ENCODE data around the gene IL6ST.
"Not testable (repeated sequence)": the region's sequence is repeated elsewhere in the genome, so short reads cannot be mapped to it uniquely, and the experiment has no call there.

Gene IL6ST

DNA sequence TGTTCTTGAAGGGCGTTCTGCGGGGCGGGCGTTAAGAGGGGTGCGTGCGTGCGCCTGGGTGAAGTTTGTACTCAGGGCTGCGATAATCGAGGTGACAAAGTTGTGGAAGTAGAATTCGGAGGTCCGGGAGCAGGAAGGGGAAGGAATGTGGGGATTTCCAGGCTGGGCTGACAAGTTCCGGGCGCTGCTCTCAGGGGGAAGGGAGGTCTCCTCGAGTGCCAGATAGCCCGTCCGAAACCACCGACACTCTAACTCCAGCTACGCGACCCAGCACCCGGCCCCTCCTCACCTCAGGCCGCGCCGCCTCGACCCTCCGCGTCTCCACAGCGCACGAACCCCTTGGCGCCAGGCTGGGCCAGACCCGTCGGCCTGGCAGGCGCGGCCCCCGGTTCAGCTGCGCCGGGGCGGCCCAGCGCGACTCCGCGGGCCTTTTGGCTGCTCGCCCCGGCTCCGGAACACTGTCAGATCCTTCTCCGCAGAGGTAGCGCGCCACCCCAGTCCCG is at the start of gene IL6ST:
IL6ST (minus strand) TSS at position 469 of the 503 bp plus-strand sequence. CDS start 18,685 bp downstream, outside the sequence.
- no peak for DNase-seq (ENCODE audit: low read depth)

DNA sequence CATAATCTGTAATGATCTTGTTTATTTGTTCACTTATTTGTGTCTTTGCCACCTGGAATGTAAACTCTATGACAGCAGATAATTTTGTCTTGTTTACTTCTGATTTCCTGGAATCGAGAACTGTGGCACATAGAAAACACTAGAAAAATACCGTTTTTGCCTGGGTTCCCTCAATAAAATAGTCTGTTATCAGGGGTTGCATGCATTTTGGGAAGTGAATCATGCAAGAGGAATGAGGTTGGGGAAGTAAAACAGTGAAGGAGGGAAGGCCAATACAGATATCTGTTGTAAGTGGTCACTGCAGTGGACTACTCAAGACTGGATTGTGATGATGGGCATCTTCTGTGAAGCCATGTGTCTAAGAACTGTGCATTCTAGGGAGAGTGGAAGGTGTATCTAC is 45.2 kb upstream of the IL6ST start:
- DNase-seq (ENCODE audit: low read depth) = no peak

DNA sequence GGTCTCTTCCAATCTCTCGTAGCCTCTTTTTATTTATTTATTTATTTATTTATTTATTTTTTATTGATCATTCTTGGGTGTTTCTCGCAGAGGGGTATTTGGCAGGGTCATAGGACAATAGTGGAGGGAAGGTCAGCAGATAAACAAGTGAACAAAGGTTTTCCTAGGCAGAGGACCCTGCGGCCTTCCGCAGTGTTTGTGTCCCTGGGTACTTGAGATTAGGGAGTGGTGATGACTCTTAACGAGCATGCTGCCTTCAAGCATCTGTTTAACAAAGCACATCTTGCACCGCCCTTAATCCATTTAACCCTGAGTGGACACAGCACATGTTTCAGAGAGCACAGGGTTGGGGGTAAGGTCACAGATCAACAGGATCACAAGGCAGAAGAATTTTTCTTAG is 43.4 kb upstream of the IL6ST start:
- DNase-seq (ENCODE audit: low read depth) = not testable (repeated sequence)

DNA sequence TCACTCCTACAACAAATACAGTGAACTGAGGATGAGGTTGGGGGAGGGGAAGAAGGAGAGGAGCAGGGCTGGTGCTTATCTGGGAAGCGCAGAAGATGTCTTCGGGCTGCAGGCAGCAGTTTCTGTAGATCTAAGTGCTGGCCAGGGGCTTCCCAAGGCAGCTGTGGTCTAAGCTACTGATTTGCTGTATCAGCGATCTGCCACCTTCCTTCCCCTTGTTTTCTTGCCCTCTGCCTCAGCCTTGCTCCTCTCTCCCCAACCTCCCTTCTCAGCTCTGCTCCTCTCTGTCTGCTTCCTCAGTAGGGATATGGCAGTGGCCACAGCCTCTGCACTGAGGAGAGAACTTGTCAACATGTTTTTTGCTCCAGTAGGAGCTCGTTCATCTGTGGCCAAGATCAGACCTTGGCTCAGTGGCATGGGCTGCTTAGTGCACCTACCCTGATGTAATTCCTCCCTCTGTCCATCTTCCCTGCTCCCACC is 42.8 kb upstream of the IL6ST start:
- no peak for DNase-seq (ENCODE audit: low read depth)

DNA sequence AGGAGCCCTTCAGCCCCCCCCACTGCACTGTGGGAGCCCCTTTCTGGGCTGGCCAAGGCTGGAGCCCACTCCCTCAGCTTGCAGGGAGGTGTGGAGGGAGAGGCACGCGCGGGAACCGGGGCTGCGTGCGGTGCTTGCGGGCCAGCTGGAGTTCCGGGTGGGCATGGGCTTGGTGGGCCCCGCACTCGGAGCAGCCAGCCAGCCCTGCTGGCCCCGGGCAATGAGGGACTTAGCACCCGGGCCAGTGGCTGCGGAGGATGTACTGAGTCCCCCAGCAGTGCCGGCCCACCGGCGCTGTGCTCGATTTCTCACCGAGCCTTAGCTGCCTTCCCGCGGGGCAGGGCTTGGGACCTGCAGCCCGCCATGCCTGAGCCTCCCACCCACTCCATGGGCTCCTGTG is 40.6 kb upstream of the IL6ST start:
- DNase-seq (ENCODE audit: low read depth) = not testable (repeated sequence)

DNA sequence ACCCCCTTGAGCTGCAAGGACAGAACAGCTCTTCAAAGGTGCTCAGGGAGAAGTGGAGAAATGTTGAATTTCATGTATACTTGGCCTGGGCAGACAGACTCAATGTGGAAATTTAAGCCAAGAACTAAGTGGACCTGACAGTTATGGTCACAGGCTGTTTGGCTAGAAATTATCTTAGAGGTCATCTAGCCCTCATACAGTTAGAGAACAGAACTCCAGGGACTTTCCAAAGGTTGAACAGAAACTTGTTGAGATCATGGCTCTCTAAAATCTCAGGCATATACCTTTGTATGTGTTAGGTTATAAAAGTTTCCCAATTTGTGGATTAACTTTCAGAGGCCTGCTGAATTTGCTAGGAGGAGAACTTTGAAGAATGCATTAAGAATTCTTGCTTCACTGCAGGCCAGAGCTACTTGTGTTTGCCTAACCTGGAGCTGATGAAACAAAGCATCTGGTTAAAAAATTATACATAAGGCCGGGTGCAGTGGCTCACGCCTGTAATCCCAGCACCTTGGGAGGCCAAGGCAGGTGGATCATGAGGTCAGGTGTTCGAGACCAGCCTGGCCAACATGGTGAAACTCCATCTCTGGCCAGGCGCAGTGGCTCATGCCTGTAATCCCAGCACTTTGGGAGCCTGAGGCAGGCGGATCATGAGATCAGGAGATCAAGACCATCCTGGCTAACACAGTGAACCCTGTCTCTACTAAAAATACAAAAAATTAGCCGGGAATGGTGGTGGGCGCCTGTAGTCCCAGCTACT is 35.3 kb upstream of the IL6ST start:
- DNase-seq (ENCODE audit: low read depth) = not testable (repeated sequence)

DNA sequence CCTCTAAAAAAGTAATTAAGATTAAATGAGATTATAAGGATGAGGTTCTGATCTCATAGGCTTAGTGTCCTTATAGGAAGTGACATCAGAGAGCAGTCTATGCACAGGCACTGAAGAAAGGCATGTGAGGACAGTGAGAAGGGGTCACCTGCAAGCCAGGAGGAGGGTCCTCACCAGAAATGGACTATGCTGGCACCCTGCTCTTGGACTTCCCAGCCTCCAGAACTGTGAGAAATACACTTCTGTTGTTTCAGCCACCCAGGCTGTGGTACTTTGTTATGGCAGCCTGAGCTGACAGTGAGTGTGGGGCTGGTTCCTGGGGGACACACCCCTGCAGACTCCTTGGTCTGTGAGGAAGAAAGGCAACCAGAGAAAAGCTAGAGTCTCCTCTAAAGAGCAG is 34.7 kb upstream of the IL6ST start:
- DNase-seq (ENCODE audit: low read depth) = no peak

DNA sequence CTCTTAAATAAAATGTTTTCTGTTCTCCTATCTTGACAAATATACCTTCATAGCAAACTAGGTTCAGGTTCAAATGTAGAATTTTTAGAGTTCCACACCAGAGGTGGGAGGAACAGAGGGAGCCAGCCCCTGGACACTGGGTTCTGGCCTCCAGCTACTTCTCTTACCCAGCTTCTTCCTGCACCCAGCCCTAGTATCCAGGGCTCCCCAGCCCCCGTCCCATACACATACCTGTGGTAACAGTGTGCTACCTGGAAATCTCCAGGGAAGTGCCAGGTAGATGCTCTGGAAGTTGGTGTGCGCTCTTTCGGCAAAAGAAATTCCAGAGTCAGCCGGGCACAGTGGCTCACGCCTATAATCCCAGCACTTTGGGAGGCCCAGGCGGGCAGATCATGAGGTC is 33.9 kb upstream of the IL6ST start:
- DNase-seq (ENCODE audit: low read depth) = no peak

DNA sequence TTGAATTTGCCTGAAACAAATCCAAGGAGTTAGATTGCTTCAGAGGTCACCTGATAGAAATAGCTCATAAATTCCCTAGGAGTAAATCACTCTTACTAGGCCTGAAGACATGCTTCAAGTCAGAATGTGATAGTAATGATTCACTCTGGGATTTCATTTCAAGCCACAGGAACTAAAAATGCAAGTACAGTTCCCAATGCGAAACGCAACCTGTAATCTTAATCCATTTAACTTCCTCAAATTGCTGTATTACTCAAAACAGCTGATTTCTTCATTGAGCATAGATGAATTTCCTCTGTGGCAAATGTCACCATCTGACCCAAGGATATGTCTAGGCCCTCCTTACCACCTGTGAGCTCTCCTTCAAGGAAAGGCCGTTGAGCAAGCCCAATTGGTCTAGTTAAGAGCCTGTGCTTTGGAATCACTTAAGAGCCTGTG is 32.1 kb upstream of the IL6ST start:
- DNase-seq (ENCODE audit: low read depth) = peak; percentile 89

DNA sequence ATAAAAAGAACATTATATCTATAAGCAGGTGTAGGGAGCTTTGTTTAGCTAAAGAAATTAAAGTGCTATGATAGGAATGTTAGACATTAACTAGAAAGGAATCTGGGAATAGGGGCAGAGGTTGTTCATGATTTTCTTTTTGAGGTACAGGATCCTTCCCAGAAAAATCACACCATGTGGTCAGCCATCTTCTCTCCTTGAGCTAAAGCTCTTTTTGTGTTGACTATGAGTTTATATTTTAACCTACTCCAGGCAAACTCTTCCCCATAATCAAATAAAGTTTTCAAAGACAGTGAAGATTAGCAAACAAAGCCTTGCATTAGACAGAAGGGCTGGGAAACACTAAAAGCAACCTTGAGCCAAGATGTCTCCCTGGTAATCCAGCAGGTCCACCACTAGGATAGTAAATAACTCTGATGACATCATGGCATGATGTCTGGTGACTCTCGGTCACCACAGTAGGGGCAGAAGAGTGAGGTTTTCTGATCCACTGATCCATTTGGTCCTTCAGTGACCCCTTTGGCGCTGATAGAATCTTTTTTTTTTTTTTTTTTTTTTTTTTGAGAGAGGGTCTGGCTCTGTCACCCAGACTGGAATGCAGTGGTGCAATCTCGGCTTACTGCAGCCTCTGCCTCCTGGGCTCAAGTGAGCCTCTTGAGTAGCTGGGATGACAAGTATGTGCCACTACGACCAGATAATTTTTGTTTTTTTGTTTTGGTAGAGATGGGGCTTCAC is 30.6 kb upstream of the IL6ST start:
- DNase-seq (ENCODE audit: low read depth) = no peak

DNA sequence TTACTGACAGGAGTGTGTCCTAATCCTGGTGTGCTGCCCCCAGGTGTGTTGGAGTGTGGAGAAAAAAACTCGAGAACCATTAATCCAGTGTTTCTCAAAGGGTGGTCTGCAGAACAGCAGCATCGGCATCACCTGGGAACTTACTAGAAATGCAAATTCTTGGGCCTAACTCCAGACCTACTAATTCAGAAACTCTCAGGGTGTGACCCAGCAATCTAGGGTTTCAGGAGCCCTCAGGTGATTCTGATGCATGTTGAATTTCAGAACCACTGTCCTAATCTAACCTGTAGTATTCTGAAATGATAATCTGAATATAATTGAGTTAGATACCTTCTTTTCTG is 30.0 kb upstream of the IL6ST start:
- DNase-seq (ENCODE audit: low read depth) = no peak

DNA sequence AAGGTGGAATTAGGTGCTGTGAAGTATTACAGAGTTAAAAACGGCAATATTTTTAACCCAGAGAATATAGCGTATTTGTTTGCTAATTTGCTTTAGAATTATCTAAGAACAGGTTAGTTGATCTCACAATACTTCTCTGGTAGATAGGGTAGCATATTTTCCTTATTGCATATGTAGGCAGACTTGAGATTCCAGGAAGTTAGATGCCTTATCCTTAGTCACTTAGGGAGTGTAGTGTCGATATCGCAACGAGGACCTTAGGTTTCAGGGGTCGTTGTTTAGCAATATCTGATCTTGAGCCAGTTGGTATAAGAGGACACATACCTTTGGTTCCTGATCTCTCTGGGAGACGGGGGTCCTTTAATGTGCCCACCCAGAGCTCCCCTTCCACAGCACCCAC is 28.5 kb upstream of the IL6ST start:
- DNase-seq (ENCODE audit: low read depth) = no peak

DNA sequence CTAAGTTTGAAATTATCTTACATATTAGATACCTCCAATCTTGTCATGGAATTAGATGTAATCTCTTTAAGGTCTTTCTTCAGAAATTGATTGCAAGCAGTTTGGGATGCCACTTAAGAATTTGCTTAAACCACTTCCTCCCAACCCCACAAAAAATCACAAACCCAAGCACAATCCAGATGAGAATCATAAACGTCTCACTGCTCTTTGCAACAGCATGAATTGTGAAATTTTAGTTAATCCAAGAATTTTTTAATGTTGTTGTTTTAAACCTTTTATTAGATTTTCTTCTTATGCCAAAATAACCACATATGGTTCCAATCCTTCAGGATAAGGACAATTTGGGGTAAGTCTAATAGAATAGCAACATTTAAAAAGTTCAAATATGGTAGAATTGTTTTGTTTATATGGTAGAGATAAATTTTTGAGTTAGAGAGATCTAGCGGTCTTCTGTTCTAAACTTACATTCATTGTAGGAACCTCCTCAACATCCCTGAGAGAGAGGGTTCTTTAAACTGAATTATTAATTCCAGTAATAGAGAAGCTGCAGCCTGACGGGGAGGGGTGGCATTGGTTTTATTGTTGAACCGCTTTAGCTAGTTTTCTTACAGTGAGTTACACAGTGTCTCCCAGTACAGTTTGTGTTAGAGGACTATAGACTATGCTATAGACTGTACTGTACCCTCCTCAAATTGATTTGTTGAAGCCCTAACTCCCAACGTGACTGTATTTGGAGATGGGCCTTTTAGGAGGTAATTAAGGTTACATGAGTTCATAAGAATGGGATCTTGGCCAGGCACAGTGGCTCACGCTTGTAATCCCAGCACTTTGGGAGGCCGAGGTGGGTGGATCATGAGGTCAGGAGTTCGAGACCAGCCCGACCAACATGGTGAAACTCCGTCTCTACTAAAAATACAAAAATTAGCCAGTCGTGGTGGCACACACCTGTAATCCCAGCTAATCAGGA is 24.8 kb upstream of the IL6ST start:
- DNase-seq (ENCODE audit: low read depth) = no peak

DNA sequence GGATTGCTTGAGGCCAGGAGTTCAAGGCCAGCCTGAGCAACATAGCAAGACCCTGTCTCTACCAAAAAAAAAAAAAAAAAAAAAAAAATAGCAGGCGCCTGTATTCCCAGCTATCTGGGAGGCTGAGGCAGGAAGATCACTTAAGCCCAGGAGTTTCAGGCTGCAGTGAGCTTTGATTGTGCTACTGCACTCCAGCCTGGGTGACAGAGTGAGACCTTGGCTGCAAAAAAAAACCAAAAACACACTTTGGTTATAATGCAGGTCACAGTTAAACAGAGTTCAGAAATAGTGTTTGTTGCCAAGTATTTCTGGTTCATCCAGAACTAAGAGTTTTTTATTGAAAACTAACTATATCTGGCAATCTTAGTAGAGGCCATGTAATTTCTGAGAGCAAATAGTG is 24.1 kb upstream of the IL6ST start:
- DNase-seq (ENCODE audit: low read depth) = no peak

DNA sequence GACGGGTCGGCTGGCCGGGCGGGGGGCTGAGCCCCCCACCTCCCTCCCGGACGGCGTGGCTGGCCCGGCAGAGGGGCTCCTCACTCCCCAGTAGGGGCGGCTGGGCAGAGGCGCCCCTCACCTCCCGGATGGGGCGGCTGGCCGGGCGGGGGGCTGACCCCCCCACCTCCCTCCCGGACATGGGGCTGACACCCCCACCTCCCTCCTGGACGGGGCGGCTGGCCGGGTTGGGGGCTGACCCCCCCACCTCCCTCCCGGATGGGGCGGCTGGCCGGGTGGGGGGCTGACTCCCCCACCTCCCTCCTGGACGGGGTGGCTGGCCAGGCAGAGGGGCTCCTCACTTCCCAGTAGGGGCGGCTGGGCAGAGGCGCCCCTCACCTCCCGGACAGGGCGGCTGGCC is 19.9 kb upstream of the IL6ST start:
- not testable (repeated sequence) for DNase-seq (ENCODE audit: low read depth)

DNA sequence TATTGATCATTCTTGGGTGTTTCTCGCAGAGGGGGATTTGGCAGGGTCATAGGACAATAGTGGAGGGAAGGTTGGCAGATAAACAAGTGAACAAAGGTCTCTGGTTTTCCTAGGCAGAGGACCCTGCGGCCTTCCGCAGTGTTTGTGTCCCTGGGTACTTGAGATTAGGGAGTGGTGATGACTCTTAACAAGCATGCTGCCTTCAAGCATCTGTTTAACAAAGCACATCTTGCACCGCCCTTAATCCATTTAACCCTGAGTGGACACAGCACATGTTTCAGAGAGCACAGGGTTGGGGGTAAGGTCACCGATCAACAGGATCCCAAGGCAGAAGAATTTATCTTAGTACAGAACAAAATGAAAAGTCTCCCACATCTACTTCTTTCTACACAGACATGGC is 19.2 kb upstream of the IL6ST start:
- not testable (repeated sequence) for DNase-seq (ENCODE audit: low read depth)

DNA sequence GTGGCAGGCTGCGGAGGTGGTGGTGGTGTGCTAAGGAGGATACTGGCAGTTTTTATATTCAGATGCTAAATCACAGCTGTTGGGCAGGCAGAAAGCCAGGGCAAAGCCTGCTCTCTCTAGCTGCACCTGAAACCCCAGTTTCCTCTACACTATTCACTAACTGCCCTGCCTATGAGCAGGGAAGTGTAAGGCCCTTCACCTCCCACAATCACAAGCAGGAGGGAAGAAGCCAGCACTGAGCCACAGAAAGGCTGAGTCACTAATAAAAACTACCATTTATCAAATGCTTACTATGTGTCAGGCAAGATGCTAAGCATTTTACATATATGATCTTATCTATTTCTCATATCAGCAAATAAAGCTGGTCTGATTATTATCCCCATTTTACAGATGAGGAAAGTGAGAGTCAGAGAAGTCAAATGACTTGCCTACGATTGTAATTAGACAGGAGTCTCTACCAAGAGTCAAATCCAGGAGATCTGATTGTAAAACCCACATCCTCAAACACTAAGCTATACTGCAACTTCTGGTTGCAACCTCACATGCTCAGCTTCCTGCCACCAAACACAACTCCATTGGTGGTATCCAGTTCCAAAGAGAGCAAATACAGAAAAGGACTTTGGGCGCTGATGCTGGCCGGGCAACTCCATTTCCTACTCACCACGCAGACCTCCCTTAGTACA is 17.7 kb upstream of the IL6ST start:
- no peak for DNase-seq (ENCODE audit: low read depth)

DNA sequence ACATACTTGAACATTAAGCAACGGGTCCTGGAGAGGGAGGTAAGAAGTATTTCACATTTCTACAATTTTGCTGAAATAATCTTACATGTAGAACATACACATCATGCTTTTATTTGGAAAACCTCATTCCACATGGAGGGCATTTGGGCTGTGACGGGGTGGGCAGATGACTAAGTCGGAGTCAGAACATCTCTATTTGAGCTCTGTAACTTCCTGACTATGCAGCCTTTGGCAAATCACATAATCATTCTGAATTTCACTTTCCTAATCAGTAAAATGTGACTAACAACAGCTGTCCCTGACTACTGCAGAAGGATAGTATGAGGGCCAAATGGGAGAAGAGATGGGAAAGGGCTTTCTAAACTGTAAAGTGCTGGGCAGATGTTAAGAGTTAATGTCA is 17.1 kb upstream of the IL6ST start:
- DNase-seq (ENCODE audit: low read depth) = peak; percentile 85

DNA sequence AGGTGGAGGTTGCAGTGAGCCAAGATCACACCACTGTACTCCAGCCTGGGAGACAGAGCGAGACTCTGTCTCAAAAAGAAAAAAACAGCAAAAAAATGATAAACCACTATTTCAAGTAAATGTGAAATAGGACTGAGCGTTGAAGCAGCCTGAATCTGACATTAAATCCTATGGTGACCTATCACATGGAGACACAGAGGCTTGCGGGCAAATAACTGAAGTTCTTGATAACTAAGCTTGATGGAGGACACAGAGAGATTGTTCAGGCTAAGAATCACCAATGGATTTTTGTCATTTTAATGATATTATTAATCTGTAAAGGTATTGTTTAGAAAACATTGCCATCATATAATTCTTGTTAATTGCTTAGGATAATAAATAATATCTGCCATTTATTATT is 15.7 kb upstream of the IL6ST start:
- DNase-seq (ENCODE audit: low read depth) = no peak

DNA sequence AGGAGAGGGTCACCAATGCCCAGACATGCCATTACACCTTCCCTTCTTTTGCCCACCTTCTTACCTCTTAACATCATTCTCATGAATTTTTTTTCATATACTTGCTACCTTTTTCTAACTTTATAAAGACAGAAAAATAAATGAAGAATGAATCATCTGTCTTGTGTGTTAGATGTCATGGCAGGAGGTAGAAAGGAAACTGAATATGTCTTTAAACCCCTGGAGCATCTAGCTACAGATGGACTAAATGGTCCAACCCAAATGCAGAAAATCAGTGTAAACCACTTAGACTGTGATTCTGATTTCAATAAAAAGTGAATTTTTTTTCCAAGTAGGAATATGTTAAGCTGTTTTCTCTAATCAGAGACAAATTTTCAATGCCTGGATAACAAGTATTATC is 11.8 kb upstream of the IL6ST start:
- DNase-seq (ENCODE audit: low read depth) = no peak

DNA sequence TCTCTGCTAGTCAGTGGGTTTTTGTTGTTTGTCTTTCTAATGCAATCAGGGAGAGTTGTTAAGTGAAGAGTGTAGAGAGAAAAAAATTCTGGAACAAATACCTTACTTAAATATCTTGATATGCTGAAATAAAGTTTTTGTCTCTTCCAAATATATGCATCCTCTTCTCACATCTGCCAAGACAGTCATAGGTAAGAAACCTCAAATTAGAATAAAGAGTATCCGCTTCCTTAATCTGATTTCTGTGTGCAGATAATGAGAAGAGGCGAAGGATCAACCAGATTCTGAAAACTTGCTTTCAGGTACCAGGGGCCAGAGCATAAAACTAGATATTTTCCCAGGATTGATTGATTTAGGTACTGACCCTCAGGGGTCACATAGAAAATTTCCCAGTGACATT is 11.3 kb upstream of the IL6ST start:
- no peak for DNase-seq (ENCODE audit: low read depth)

DNA sequence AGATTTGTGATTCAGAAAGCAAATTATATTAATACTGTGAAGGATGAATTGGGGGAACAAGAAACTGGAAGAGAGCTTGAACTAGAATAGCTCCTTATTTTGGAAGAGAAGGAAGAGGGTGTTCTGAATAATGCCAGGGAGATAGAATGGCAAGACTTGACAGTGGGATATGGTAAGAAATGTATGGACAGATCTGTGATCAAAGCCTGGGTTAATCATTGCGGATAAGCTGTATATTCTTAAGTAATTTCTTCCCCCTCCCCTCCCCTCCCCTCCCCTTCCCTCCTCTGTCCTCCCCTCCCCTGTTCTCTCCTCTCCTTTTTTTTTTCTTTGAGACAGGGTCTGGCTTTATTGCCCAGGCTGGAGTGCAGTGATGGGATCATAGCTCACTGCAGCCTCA is 10.1 kb upstream of the IL6ST start:
- no peak for DNase-seq (ENCODE audit: low read depth)

All from non-pigmented ciliary epithelial cell (primary cell).